K562 (cell line): ENCODE data around the gene CNIH3. TPM values are rescaled to one million over a fixed set of nuclear protein-coding genes. Genes with fewer than 3 reads are reported as not detected.

Source experiments
- ATF4 ChIP-seq: fragments of 450-650 bp; formaldehyde crosslinking; IDR thresholded peaks from 2 replicates; pipeline ENCODE4 v1.4.0; 2022; ENCODE audit warnings: mild to moderate bottlenecking, moderate library complexity
- DDX20 ChIP-seq: fragments of 450-650 bp; IDR thresholded peaks from 2 replicates; pipeline ENCODE4 v1.6.1; 2016; ENCODE audit warnings: missing genetic modification characterization, low read depth, mild to moderate bottlenecking, missing compliant biosample characterization, moderate library complexity
- ELF2 ChIP-seq: fragments of 250-450 bp; sonication (Bioruptor Pico); IDR thresholded peaks from 2 replicates; pipeline ENCODE4 v1.5.0; 2021; ENCODE audit warnings: mild to moderate bottlenecking
- PRDM10 ChIP-seq: fragments of 450-650 bp; IDR thresholded peaks from 2 replicates; pipeline ENCODE4 v1.6.1; 2018; ENCODE audit not compliant: partially characterized antibody
- RNF2 ChIP-seq: sonication (generic); IDR thresholded peaks from 2 replicates; pipeline ENCODE4 v1.6.1; 2016
- SNRNP70 ChIP-seq: fragments of 200-400 bp; formaldehyde crosslinking; optimal IDR thresholded peaks from 2 replicates; pipeline ENCODE3; 2017; ENCODE audit warnings: low read depth, low read length
- ZNF184 ChIP-seq: sonication (generic); formaldehyde crosslinking; IDR thresholded peaks from 2 replicates; pipeline ENCODE4 v1.5.0; 2020; ENCODE audit warnings: missing genetic modification reagents
- ZNF311 ChIP-seq: fragments of 250-450 bp; sonication (Bioruptor Pico); IDR thresholded peaks from 2 replicates; pipeline ENCODE4 v1.4.0; 2020; ENCODE audit warnings: mild to moderate bottlenecking, moderate library complexity
- polyA plus RNA-seq, 8 experiments: library from polyadenylated mRNA; depleted of rRNA in 4 of 8; stranded (reverse) in 5 of 8; unstranded in 3 of 8; fragments of >200 nt; fragmentation: Nextera tagmentation in 2 of 8; fragmentation: Illumina TruSeq in 1 of 8; extraction: Ambion mirVana in 2 of 8; extraction: Trizol in 1 of 8; gene quantifications; 2 replicates each; pipeline versions ENCODE4 v1.2.1 to v1.2.3, GENCODE V29; 2011 to 2014; ENCODE audit warnings: inconsistent platforms in 1 of 8, missing spikeins in 1 of 8
- total RNA-seq, 7 experiments: library from RNA; depleted of rRNA in 6 of 7; stranded (reverse); fragments of >200 nt in 6 of 7; fragmentation: Illumina TruSeq in 2 of 7; extraction: Trizol in 2 of 7; gene quantifications; 2 replicates each; pipeline versions ENCODE4 v1.2.1 to v1.2.3, GENCODE V29; 2011 to 2021; ENCODE audit warnings: low replicate concordance in 1 of 7
- TF ChIP-seq, protein P1 (sequence below), 2 experiments: IDR thresholded peaks; 2 replicates each; pipeline ENCODE4 v1.6.1; 2011; ENCODE audit warnings: borderline replicate concordance in 1 of 2, control low read depth in 1 of 2, low read depth in 1 of 2, low read length in 1 of 2, mild to moderate bottlenecking in 1 of 2, mixed read lengths in 1 of 2, moderate library complexity in 1 of 2; ENCODE audit not compliant: insufficient read depth in 1 of 2, insufficient read length in 1 of 2, poor library complexity in 1 of 2, severe bottlenecking in 1 of 2; ENCODE audit errors: extremely low read depth in 1 of 2
- TF ChIP-seq, protein P2 (sequence below): fragments of 450-650 bp; formaldehyde crosslinking; IDR thresholded peaks from 2 replicates; pipeline ENCODE4 v1.4.0; 2020; ENCODE audit warnings: mild to moderate bottlenecking, moderate library complexity
- TF ChIP-seq, protein P3 (sequence below): fragments of 250-450 bp; sonication (Bioruptor Pico); IDR thresholded peaks from 2 replicates; pipeline ENCODE4 v1.5.0; 2021; ENCODE audit warnings: mild to moderate bottlenecking, borderline replicate concordance
- TF ChIP-seq, protein P4 (sequence below), 2 experiments: fragments of 450-650 bp in 1 of 2; IDR thresholded peaks; 2 replicates each; pipeline ENCODE4 v1.6.1; 2011 to 2017; ENCODE audit warnings: low read depth in 2 of 2, antibody characterized with exemption in 1 of 2, borderline replicate concordance in 1 of 2, low read length in 1 of 2, mild to moderate bottlenecking in 1 of 2, mixed read lengths in 1 of 2; ENCODE audit not compliant: control insufficient read depth in 1 of 2

CNIH3 gene
- total and polyA plus RNA-seq, 9 of the 15 experiments (the other 6 are each of a cell fraction or from before 2014, with no cell fraction given): 0.14 to 1.8 (median 0.79) TPM

- TF ChIP-seq, protein P1, sequence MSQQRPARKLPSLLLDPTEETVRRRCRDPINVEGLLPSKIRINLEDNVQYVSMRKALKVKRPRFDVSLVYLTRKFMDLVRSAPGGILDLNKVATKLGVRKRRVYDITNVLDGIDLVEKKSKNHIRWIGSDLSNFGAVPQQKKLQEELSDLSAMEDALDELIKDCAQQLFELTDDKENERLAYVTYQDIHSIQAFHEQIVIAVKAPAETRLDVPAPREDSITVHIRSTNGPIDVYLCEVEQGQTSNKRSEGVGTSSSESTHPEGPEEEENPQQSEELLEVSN (IDR thresholded peaks at IDR 0.05; ENCODE audit: borderline replicate concordance in 1 of 2, extremely low read depth in 1 of 2, insufficient read depth in 1 of 2, insufficient read length in 1 of 2, low read depth in 1 of 2, low read length in 1 of 2, poor library complexity in 1 of 2, severe bottlenecking in 1 of 2): no peak
- TF ChIP-seq ZNF311 (CRISPR knock-in tag) (no peak), RNF2 (no peak), ZNF184 (CRISPR knock-in tag) (no peak), DDX20 (tag) (no peak), ELF2 (CRISPR knock-in tag) (no peak), PRDM10 (no peak), SNRNP70 (no peak), ATF4 (CRISPR knock-in tag) (peak; percentile 81)
- TF ChIP-seq, protein P2, sequence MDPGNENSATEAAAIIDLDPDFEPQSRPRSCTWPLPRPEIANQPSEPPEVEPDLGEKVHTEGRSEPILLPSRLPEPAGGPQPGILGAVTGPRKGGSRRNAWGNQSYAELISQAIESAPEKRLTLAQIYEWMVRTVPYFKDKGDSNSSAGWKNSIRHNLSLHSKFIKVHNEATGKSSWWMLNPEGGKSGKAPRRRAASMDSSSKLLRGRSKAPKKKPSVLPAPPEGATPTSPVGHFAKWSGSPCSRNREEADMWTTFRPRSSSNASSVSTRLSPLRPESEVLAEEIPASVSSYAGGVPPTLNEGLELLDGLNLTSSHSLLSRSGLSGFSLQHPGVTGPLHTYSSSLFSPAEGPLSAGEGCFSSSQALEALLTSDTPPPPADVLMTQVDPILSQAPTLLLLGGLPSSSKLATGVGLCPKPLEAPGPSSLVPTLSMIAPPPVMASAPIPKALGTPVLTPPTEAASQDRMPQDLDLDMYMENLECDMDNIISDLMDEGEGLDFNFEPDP: no peak
- TF ChIP-seq, protein P3, sequence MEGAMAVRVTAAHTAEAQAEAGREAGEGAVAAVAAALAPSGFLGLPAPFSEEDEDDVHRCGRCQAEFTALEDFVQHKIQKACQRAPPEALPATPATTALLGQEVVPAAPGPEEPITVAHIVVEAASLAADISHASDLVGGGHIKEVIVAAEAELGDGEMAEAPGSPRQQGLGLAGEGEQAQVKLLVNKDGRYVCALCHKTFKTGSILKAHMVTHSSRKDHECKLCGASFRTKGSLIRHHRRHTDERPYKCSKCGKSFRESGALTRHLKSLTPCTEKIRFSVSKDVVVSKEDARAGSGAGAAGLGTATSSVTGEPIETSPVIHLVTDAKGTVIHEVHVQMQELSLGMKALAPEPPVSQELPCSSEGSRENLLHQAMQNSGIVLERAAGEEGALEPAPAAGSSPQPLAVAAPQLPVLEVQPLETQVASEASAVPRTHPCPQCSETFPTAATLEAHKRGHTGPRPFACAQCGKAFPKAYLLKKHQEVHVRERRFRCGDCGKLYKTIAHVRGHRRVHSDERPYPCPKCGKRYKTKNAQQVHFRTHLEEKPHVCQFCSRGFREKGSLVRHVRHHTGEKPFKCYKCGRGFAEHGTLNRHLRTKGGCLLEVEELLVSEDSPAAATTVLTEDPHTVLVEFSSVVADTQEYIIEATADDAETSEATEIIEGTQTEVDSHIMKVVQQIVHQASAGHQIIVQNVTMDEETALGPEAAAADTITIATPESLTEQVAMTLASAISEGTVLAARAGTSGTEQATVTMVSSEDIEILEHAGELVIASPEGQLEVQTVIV (CRISPR knock-in tag): no peak
- TF ChIP-seq, protein P4, sequence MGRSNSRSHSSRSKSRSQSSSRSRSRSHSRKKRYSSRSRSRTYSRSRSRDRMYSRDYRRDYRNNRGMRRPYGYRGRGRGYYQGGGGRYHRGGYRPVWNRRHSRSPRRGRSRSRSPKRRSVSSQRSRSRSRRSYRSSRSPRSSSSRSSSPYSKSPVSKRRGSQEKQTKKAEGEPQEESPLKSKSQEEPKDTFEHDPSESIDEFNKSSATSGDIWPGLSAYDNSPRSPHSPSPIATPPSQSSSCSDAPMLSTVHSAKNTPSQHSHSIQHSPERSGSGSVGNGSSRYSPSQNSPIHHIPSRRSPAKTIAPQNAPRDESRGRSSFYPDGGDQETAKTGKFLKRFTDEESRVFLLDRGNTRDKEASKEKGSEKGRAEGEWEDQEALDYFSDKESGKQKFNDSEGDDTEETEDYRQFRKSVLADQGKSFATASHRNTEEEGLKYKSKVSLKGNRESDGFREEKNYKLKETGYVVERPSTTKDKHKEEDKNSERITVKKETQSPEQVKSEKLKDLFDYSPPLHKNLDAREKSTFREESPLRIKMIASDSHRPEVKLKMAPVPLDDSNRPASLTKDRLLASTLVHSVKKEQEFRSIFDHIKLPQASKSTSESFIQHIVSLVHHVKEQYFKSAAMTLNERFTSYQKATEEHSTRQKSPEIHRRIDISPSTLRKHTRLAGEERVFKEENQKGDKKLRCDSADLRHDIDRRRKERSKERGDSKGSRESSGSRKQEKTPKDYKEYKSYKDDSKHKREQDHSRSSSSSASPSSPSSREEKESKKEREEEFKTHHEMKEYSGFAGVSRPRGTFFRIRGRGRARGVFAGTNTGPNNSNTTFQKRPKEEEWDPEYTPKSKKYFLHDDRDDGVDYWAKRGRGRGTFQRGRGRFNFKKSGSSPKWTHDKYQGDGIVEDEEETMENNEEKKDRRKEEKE (IDR thresholded peaks at IDR 0.05; ENCODE audit: borderline replicate concordance in 1 of 2, control insufficient read depth in 1 of 2, low read depth in 2 of 2, low read length in 1 of 2): no peak
Measured at GRCh38 chr1:224726441-224727182, 110.5 kb downstream of the CNIH3 start (continued).
